Stimulated activated CD4-positive, alpha-beta T cell treated with anti-CD3 and anti-CD28 coated beads, Interleukin-1b, Interleukin-23, amount 100 ng/mL, for 1 hour (primary cell): ENCODE measurements around the gene MCIDAS.

Experiments used
- DNase-seq, 2 donors: peaks; one replicate each; pipeline ENCODE4 v3.0.0-alpha.2; 2020; ENCODE audit warnings: low read depth in 2 of 2

MCIDAS gene

GRCh38 chr5:55226934-55227663 is at the start of gene MCIDAS:
TSS of gene MCIDAS (minus strand) at chr5:55227315. CDS start at chr5:55227138, 177 bp downstream.
- DNase-seq: no peak

- no peak for DNase-seq
Measured at GRCh38 chr5:55276771-55277170, 49.7 kb upstream of the MCIDAS start.

- DNase-seq: no peak
Measured at GRCh38 chr5:55258339-55258738, 31.2 kb upstream of the MCIDAS start.

GRCh38 chr5:55254802-55255201 is 27.7 kb upstream of the MCIDAS start:
- no peak for DNase-seq

GRCh38 chr5:55250064-55250463 is 22.9 kb upstream of the MCIDAS start:
- DNase-seq: no peak

GRCh38 chr5:55241746-55242145 is 14.6 kb upstream of the MCIDAS start:
- DNase-seq: no peak

GRCh38 chr5:55236800-55237199 is 9.7 kb upstream of the MCIDAS start:
- DNase-seq: no peak

- DNase-seq: no peak
Measured at GRCh38 chr5:55234121-55234700, 7.1 kb upstream of the MCIDAS start.

GRCh38 chr5:55232985-55233928 is 6.1 kb upstream of the MCIDAS start, which contains the start of gene CCNO:
TSS of gene CCNO (minus strand) at chr5:55233608. CDS start at chr5:55233523, 85 bp downstream.
- no peak for DNase-seq

- no peak for DNase-seq
Measured at GRCh38 chr5:55232271-55232984, 5.3 kb upstream of the MCIDAS start.

GRCh38 chr5:55231919-55232270 is 4.8 kb upstream of the MCIDAS start:
- no peak for DNase-seq

- no peak for DNase-seq
Measured at GRCh38 chr5:55231029-55231918, 4.2 kb upstream of the MCIDAS start.

- no peak for DNase-seq
Measured at GRCh38 chr5:55230086-55230629, 3.0 kb upstream of the MCIDAS start.

- DNase-seq: no peak
Measured at GRCh38 chr5:55227664-55228430, 732 bp upstream of the MCIDAS start.

- DNase-seq: no peak
Measured at GRCh38 chr5:55226027-55226933, 835 bp downstream of the MCIDAS start.

- DNase-seq: no peak
Measured at GRCh38 chr5:55225346-55225745, 1.8 kb downstream of the MCIDAS start.

GRCh38 chr5:55223812-55224240 is 3.3 kb downstream of the MCIDAS start:
- DNase-seq: no peak

- DNase-seq: no peak
Measured at GRCh38 chr5:55222985-55223811, 3.9 kb downstream of the MCIDAS start.
